Muscle of leg (tissue), 11 donors: ENCODE data around the gene LMAN1L. TPM values are rescaled to one million over a fixed set of nuclear protein-coding genes. Genes with fewer than 3 reads are reported as not detected.
"Not testable (repeated sequence)": the region's sequence is repeated elsewhere in the genome, so short reads cannot be mapped to it uniquely, and the experiment has no call there.

ENCODE experiments used
- DNase-seq: peaks from one replicate; pipeline ENCODE4 v3.0.0; 2013
- H3K27ac ChIP-seq: one replicate; pipeline ENCODE4 v1.5.1; 2013; ENCODE audit warnings: mild to moderate bottlenecking, low read length, control low read depth
- H3K27me3 ChIP-seq: one replicate; pipeline ENCODE4 v1.6.1; 2013; ENCODE audit warnings: low read length; ENCODE audit not compliant: control insufficient read depth, insufficient read depth
- H3K36me3 ChIP-seq: one replicate; pipeline ENCODE4 v1.6.1; 2013; ENCODE audit warnings: low read length; ENCODE audit not compliant: control insufficient read depth, insufficient read depth
- H3K4me1 ChIP-seq: one replicate; pipeline ENCODE4 v1.6.1; 2013; ENCODE audit warnings: low read length; ENCODE audit not compliant: control insufficient read depth, insufficient read depth
- H3K4me3 ChIP-seq: one replicate; pipeline ENCODE4 v1.5.1; 2013; ENCODE audit warnings: low read length, control low read depth
- H3K9me3 ChIP-seq: replicated peaks from 2 replicates; pipeline ENCODE4 v1.6.1; 2013; ENCODE audit warnings: low read depth, low read length; ENCODE audit not compliant: control insufficient read depth
- WGBS: methylation state at CpG from one replicate; pipeline ENCODE4 v1.1.5; 2013; ENCODE audit warnings: missing lambda C conversion rate; ENCODE audit not compliant: insufficient coverage; 5-methylcytosine and 5-hydroxymethylcytosine counted together
- polyA plus RNA-seq, 8 donors: library from polyadenylated mRNA; unstranded; fragments of 120-200 nt; gene quantifications; one replicate each; pipeline versions ENCODE4 v1.2.1 to v1.2.3, GENCODE V29; 2013; ENCODE audit warnings: inconsistent platforms in 1 of 8, low replicate concordance in 1 of 8; ENCODE audit not compliant: insufficient read length in 8 of 8, insufficient read depth in 1 of 8
- total RNA-seq: library from RNA; stranded (reverse); fragments of 120-200 nt; gene quantifications from one replicate; pipeline ENCODE4 v1.2.4, GENCODE V29; 2013

The LMAN1L gene
- total and polyA plus RNA-seq, 9 donors, result 0.04 to 0.27 (median 0.22) TPM; not detected in 6

GRCh38 chr15:74782259-74783071, 30.2 kb upstream of the LMAN1L start:
- Histone ChIP-seq H3K27me3 (peaks cover 3% of the 10 kb centered on the region), H3K36me3 (peaks cover 22% of the 10 kb centered on the region), H3K27ac (peak overlapping the region; percentile 18), H3K9me3 (no peaks in the 10 kb centered on the region), H3K4me3 (peak overlapping the region; percentile 77), H3K4me1 (peaks cover 73% of the 10 kb centered on the region)
- WGBS, result under 1% methylated on average over 29 of the region's 72 CpGs
- DNase-seq, result peak; percentile 59

DNA sequence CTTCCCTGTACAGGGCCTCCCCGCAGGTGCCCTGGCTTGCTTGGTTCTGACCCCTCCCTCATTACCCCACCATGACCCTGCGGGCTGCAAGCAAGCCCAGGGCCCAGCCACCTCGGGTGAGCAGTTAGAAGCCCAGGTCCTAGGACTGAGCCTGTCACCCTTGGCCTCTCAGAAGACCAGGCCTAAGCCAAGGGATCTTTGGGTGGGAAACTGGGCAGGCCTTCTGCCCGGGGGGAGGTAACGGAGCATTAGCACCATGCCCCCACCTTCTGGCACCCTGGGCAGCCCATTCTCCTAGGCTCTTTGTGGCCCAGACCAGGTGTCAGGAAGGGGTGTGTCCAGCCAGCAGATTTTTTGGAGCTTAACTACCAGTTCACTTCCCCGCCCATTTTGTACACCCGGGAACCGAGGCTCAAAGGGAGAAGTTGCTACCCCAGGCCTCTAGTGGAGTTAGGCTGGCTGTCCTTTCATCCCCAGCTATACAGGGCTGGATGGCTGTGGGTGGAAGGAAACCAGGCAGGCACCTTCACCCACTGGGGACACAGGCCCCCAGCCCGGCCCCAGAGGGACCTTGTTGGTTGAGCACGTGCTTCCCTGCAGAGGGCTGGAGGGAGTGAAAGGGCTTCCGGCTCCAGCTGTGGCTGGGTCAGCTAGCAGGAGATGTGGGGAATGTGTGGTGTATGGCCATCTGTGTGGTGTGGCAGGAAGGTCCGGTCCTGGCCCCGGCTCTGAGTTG, 29.4 kb upstream of the LMAN1L start:
- Histone ChIP-seq H3K9me3 (no peaks in the 10 kb centered on the region), H3K27me3 (peaks cover 3% of the 10 kb centered on the region), H3K4me1 (peaks cover 73% of the 10 kb centered on the region), H3K27ac (peak overlapping the region; percentile 18), H3K4me3 (peak overlapping the region; percentile 77), H3K36me3 (peaks cover 24% of the 10 kb centered on the region)
- 3% methylated on average over 10 of the region's 13 CpGs for WGBS
- DNase-seq, result no peak

GRCh38 chr15:74783808-74784175, 28.8 kb upstream of the LMAN1L start:
- peak overlapping the region; percentile 18 for H3K27ac ChIP-seq
- H3K36me3 ChIP-seq, result peaks cover 29% of the 10 kb centered on the region
- peak overlapping the region; percentile 77 for H3K4me3 ChIP-seq
- peaks cover 79% of the 10 kb centered on the region for H3K4me1 ChIP-seq
- DNase-seq, result no peak
- H3K9me3 ChIP-seq, result no peaks in the 10 kb centered on the region
- 21% methylated on average over 3 of the region's 3 CpGs for WGBS
- peaks cover 3% of the 10 kb centered on the region for H3K27me3 ChIP-seq

GRCh38 chr15:74784426-74785193, 28.0 kb upstream of the LMAN1L start:
- peak overlapping the region; percentile 1 for H3K27ac ChIP-seq

GRCh38 chr15:74785194-74786032, 27.2 kb upstream of the LMAN1L start:
- Histone ChIP-seq H3K27me3 (no peaks in the 10 kb centered on the region), H3K36me3 (peaks cover 29% of the 10 kb centered on the region), H3K4me1 (peaks cover 87% of the 10 kb centered on the region), H3K9me3 (no peaks in the 10 kb centered on the region), H3K4me3 (no peak overlapping the region), H3K27ac (peak overlapping the region; percentile 7)
- 71% methylated on average over 9 of the region's 13 CpGs for WGBS
- no peak for DNase-seq

More at GRCh38 chr15:74784426-74785193, 28.0 kb upstream of the LMAN1L start:
- no peaks in the 10 kb centered on the region for H3K9me3 ChIP-seq
- peaks cover 3% of the 10 kb centered on the region for H3K27me3 ChIP-seq
- peaks cover 87% of the 10 kb centered on the region for H3K4me1 ChIP-seq
- H3K36me3 ChIP-seq, result peaks cover 29% of the 10 kb centered on the region
- 46% methylated on average over 6 of the region's 8 CpGs for WGBS
- H3K4me3 ChIP-seq, result peak overlapping the region; percentile 5
- DNase-seq, result no peak

DNA sequence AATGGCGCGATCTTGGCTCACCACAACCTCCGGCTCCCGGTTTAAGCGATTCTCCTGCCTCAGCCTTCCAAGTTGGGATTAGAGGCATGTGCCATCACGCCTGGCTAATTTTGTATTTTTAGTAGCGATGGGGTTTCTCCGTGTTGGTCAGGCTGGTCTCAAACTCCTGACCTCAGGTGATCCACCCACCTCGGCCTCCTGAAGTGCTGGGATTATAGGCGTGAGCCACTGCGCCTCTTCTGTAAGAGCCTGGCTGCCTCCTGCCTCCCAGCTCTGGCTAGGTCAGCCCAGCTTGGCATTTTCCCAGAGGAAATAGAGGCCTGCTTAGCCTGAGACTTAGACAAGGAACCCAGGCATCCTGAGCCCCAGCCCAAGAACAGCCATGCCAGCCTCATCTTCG, 26.6 kb upstream of the LMAN1L start:
- Histone ChIP-seq H3K4me1 (peaks cover 84% of the 10 kb centered on the region), H3K27ac (peak overlapping the region; percentile 13)
- H3K4me3 ChIP-seq, result not testable (repeated sequence)

DNA sequence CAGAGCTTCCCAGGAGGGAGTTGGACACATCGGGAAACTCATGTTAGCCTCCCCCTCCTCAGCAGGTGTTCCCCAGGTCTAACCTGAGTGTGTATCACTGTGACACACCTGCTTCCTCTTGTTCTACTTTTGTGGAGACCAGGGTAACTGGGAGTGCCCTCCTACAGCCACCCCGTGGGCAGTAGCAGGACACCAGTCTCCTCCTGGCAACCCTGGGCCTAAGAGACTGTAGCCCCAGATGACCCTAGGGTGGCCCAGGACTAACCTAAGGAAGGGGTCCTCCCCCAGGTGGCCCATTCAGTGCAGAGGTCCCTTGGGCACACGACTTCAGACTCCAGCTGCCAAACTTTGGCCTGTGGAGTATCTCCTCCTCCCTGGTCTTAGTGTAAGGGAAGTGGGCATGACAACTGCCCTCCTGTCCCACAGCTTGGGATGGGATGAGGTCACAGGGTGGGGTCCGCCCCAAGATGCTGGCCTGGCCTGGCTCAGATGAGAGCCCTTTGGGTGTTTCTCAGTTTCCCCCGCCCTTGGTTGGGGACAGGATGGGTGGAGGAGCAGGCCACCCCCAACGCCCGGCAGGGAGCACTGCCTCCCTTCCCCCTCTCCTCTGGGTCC, 26.0 kb upstream of the LMAN1L start:
- Histone ChIP-seq H3K27me3 (no peaks in the 10 kb centered on the region), H3K4me1 (peaks cover 79% of the 10 kb centered on the region), H3K36me3 (peaks cover 29% of the 10 kb centered on the region), H3K9me3 (no peaks in the 10 kb centered on the region), H3K4me3 (no peak overlapping the region), H3K27ac (peak overlapping the region; percentile 72)
- WGBS, result 57% methylated on average over 3 of the region's 7 CpGs
- DNase-seq, result no peak

More for the DNA sequence above, 26.6 kb upstream of the LMAN1L start:
- not testable (repeated sequence) for H3K9me3 ChIP-seq, H3K27me3 ChIP-seq, DNase-seq
- peaks cover 29% of the 10 kb centered on the region for H3K36me3 ChIP-seq
- 85% methylated on average over 2 of the region's 12 CpGs for WGBS

- Histone ChIP-seq H3K36me3 (peaks cover 36% of the 10 kb centered on the region), H3K27ac (peak overlapping the region; percentile 72), H3K4me1 (peaks cover 82% of the 10 kb centered on the region), H3K9me3 (no peaks in the 10 kb centered on the region), H3K4me3 (no peak overlapping the region), H3K27me3 (no peaks in the 10 kb centered on the region)
- DNase-seq, result peak; percentile 81
- 50% methylated on average over 7 of the region's 13 CpGs for WGBS
Measured at GRCh38 chr15:74787251-74788041, 25.2 kb upstream of the LMAN1L start.
